ENCODE data around the gene KPNB1.

GRCh38 chr17:47675380-47676198, 25.9 kb downstream of the KPNB1 start:
- no peak for TF ChIP-seq NANOG (IDR thresholded peaks at IDR 0.05; ENCODE audit: borderline replicate concordance)
- TF ChIP-seq CTCF (conservative IDR thresholded peaks at IDR 0.05; ENCODE audit: low read depth in 2 of 2) = no peak
- no peak for TF ChIP-seq POLR2AphosphoS5 (IDR thresholded peaks at IDR 0.05; ENCODE audit: low read depth)
- TF ChIP-seq CREB1 (CRISPR knock-in tag; IDR thresholded peaks at IDR 0.05; ENCODE audit: low read depth) = no peak
- no peak for TF ChIP-seq EZH2 (IDR thresholded peaks at IDR 0.05; ENCODE audit: low read depth, unreplicated experiment)
- TF ChIP-seq ZNF331 (CRISPR knock-in tag; IDR thresholded peaks at IDR 0.05; ENCODE audit: low read depth) = no peak
